Measurements from ENCODE around the gene ZNF765. TPM values are rescaled to one million over a fixed set of nuclear protein-coding genes. Genes with fewer than 3 reads are reported as not detected.
"Not testable (repeated sequence)": the region's sequence is repeated elsewhere in the genome, so short reads cannot be mapped to it uniquely, and the experiment has no call there.

The ZNF765 gene
- total and polyA plus RNA-seq, 3 experiments from 2014 or later = 10.0 to 10.5 (median 10.1) TPM

DNA sequence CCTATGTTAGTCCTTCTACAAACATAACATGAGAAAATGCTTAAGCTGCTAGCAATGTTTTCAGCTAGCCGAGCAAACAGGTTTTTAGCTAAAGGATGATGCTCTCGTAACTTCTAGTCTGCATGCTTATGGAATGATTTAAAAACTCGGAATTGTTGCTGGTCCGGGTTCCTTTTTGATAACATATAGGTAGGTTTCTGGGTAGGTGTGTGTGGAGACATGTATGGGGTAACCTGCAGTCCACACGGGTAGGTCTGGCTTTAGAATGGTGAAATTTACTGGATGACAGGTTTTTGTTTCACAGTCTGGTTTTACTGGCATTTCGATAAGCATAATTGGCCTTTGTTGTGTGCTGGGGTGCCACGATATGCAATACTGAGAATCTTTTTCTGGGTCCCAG lies 77.0 kb downstream of the ZNF765 start:
- Mint-ChIP-seq H3K4me1 (peaks cover 31 to 49% (median 32%) of the 10 kb centered on the region in 3 donors), H3K27me3 (no peaks in the 10 kb centered on the region), H3K4me3 (peak overlapping the region in 1 of 7 donors; percentile 25), H3K9me3 (peaks cover 18 to 68% (median 31%) of the 10 kb centered on the region in 5 donors), H3K36me3 (peaks cover 22 to 70% (median 55%) of the 10 kb centered on the region in 3 donors), H3K27ac (no peak overlapping the region)
- H3K27ac ChIP-seq (ENCODE audit: low read depth, low read length) = no peak overlapping the region
- H3K4me3 ChIP-seq (ENCODE audit: low read length) = no peak overlapping the region
- peaks cover 19% of the 10 kb centered on the region for H3K36me3 ChIP-seq (ENCODE audit: insufficient read depth, low read length)
- POLR2A ChIA-PET = no interaction called here
- CTCF ChIA-PET = interaction anchor here (1.5 kb wide), 1 partner anchor 276 kb away, joined by 3 read pairs; no protein-coding TSS in a partner anchor
- no peaks in the 10 kb centered on the region for H3K4me1 ChIP-seq (ENCODE audit: insufficient read depth, low read length)
- DNase-seq = no peak
- H3K9me3 ChIP-seq (ENCODE audit: low read length) = peaks cover 6% of the 10 kb centered on the region
- no peaks in the 10 kb centered on the region for H3K27me3 ChIP-seq (ENCODE audit: insufficient read depth, low read length, poor library complexity, severe bottlenecking)

DNA sequence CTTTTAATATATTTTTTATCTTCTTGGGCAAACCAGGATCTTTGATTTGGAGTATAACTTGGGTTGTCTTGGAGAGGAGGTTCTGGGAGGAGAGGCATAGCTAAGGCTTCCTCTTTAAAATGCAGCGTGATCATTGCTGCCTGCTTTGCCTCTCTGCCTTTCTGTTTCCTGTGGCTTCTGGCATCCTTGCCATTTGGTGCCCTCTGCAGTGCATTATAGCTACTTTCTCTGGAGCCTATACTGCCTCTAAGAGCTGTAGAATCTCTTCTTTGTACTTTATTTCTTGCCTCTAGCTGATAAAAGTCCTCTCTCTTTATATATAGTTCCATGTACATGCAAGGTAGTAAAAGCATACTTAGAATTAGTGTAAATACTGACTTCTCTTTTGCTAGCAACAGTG lies 79.9 kb downstream of the ZNF765 start:
- CTCF ChIA-PET = interaction anchor here (1.3 kb wide), 1 partner anchor 39 kb away, joined by 4 read pairs; no protein-coding TSS in a partner anchor
- H3K27me3 ChIP-seq (ENCODE audit: insufficient read depth, low read length, poor library complexity, severe bottlenecking); H3K9me3 ChIP-seq (ENCODE audit: low read length); H3K27ac ChIP-seq (ENCODE audit: low read depth, low read length); H3K4me3 ChIP-seq (ENCODE audit: low read length); H3K27me3 Mint-ChIP-seq; POLR2A ChIA-PET; H3K27ac Mint-ChIP-seq; H3K4me1 ChIP-seq (ENCODE audit: insufficient read depth, low read length); DNase-seq: not testable (repeated sequence)
- Mint-ChIP-seq H3K9me3 (peaks cover 26 to 89% (median 54%) of the 10 kb centered on the region in 5 donors), H3K36me3 (peaks cover 38 to 88% (median 76%) of the 10 kb centered on the region in 3 donors), H3K4me1 (peaks cover 10 to 22% (median 13%) of the 10 kb centered on the region in 3 donors), H3K4me3 (peak overlapping the region in 1 of 7 donors; percentile 4)
- peaks cover 30% of the 10 kb centered on the region for H3K36me3 ChIP-seq (ENCODE audit: insufficient read depth, low read length)

DNA sequence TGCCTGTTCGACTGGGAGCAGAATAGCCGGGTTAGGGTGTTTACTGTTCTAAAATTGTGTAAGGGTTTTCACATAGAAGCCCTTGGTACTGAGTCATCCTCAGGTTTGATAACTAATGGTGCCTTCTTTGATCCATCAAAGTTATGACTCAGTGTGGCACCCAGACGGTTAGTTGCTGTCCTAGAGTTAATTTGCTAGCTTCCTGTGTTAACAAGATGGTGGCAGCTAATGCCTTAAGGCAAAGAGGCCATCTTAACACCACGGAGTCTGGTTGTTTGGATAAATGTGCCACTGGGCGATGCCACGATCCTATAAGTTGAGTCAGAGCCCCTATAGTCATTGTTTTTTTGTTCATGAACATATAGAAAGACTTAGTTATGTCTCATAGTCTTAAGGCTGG lies 80.5 kb downstream of the ZNF765 start:
- peaks cover 9 to 22% (median 10%) of the 10 kb centered on the region in 3 donors for H3K4me1 Mint-ChIP-seq
- Histone ChIP-seq H3K36me3 (ENCODE audit: insufficient read depth, low read length) (peaks cover 30% of the 10 kb centered on the region), H3K9me3 (ENCODE audit: low read length) (peaks cover 11% of the 10 kb centered on the region)
- H3K27me3 Mint-ChIP-seq; DNase-seq; H3K27ac Mint-ChIP-seq; H3K27me3 ChIP-seq (ENCODE audit: insufficient read depth, low read length, poor library complexity, severe bottlenecking); H3K4me1 ChIP-seq (ENCODE audit: insufficient read depth, low read length); H3K27ac ChIP-seq (ENCODE audit: low read depth, low read length); POLR2A ChIA-PET; CTCF ChIA-PET; H3K4me3 ChIP-seq (ENCODE audit: low read length); H3K4me3 Mint-ChIP-seq: not testable (repeated sequence)
- peaks cover 26 to 90% (median 60%) of the 10 kb centered on the region in 5 donors for H3K9me3 Mint-ChIP-seq
- H3K36me3 Mint-ChIP-seq = peaks cover 38 to 88% (median 82%) of the 10 kb centered on the region in 3 donors

Other genes starting within 250 kb of the ZNF765 start
- gene ZNF347, start 236.1 kb upstream of the ZNF765 start, total RNA-seq = 1 to 10 TPM; 8.0 to 9.5 TPM
- gene ZNF347, start 236.1 kb upstream of the ZNF765 start, polyA plus RNA-seq = 7.7 TPM
- 1 to 10 TPM; 5.0 to 5.6 TPM for gene ZNF665, start 201.8 kb upstream of the ZNF765 start, total RNA-seq
- 8.7 TPM for gene ZNF665, start 201.8 kb upstream of the ZNF765 start, polyA plus RNA-seq
- 1 to 10 TPM; 7.1 to 7.8 TPM for gene ZNF677, start 140.3 kb upstream of the ZNF765 start, total RNA-seq
- gene ZNF677, start 140.3 kb upstream of the ZNF765 start, polyA plus RNA-seq = 21.2 TPM
- not detected for gene VN1R2, start 136.9 kb upstream of the ZNF765 start, total RNA-seq
- not detected for gene VN1R2, start 136.9 kb upstream of the ZNF765 start, polyA plus RNA-seq
- gene VN1R4, start 127.4 kb upstream of the ZNF765 start, total RNA-seq = not detected
- gene VN1R4, start 127.4 kb upstream of the ZNF765 start, polyA plus RNA-seq = not detected
- gene ZNF845, start 61.4 kb upstream of the ZNF765 start, total RNA-seq = 1 to 10 TPM; 5.8 to 6.3 TPM
- gene ZNF845, start 61.4 kb upstream of the ZNF765 start, polyA plus RNA-seq = 11.5 TPM
- gene ZNF525, start 29.4 kb upstream of the ZNF765 start, total RNA-seq = 10 to 100 TPM; 17.8 to 18.7 TPM
- 9.9 TPM for gene ZNF525, start 29.4 kb upstream of the ZNF765 start, polyA plus RNA-seq
- gene ZNF761, start 36.8 kb downstream of the ZNF765 start, total RNA-seq = 10 to 100 TPM in 1 of 2 experiments, 1 to 10 TPM in 1; 8.9 to 10.6 TPM
- 10.6 TPM for gene ZNF761, start 36.8 kb downstream of the ZNF765 start, polyA plus RNA-seq
- 1 to 10 TPM; 5.6 to 6.6 TPM for gene ZNF813, start 72.6 kb downstream of the ZNF765 start, total RNA-seq
- 4.7 TPM for gene ZNF813, start 72.6 kb downstream of the ZNF765 start, polyA plus RNA-seq
- 10 to 100 TPM; 17.5 to 18.6 TPM for gene ZNF331, start 143.0 kb downstream of the ZNF765 start, total RNA-seq
- 43.9 TPM for gene ZNF331, start 143.0 kb downstream of the ZNF765 start, polyA plus RNA-seq
- not detected for gene DPRX, start 236.8 kb downstream of the ZNF765 start, total RNA-seq
- not detected for gene DPRX, start 236.8 kb downstream of the ZNF765 start, polyA plus RNA-seq